Colonic mucosa (tissue), 4 donors: Measurements from ENCODE around the gene TBC1D32. TPM values are rescaled to one million over a fixed set of nuclear protein-coding genes. Genes with fewer than 3 reads are reported as not detected.
"Not testable (repeated sequence)": the region's sequence is repeated elsewhere in the genome, so short reads cannot be mapped to it uniquely, and the experiment has no call there.

Experiments used
- DNase-seq: peaks from one replicate; pipeline ENCODE4 v3.0.0-alpha.2; 2020
- H3K27ac ChIP-seq: fragments of 200-600 bp; one replicate; pipeline ENCODE4 v1.8.0; 2021
- H3K27me3 ChIP-seq: fragments of 200-600 bp; one replicate; pipeline ENCODE4 v1.8.0; 2021
- H3K36me3 ChIP-seq: fragments of 200-600 bp; one replicate; pipeline ENCODE4 v1.8.0; 2021
- H3K4me1 ChIP-seq: fragments of 200-600 bp; one replicate; pipeline ENCODE4 v1.8.0; 2021; ENCODE audit warnings: mild to moderate bottlenecking
- H3K4me3 ChIP-seq: fragments of 200-600 bp; one replicate; pipeline ENCODE4 v1.8.0; 2021
- H3K9ac ChIP-seq, 2 donors: one replicate each; pipeline ENCODE4 v1.7.0; 2013; ENCODE audit warnings: control low read depth in 2 of 2, low read depth in 2 of 2, low read length in 2 of 2
- H3K9me3 ChIP-seq: fragments of 200-600 bp; one replicate; pipeline ENCODE4 v1.8.0; 2021
- intact Hi-C: fragments of 100-400 bp; cut with DNase I; formaldehyde crosslinking; loops from one replicate; pipeline ENCODE4 v1.14.1; 2022
- total RNA-seq, 2 donors: library from RNA; stranded (reverse); fragmentation: NEBNext Ultra II Directional in 1 of 2; extraction: Animal tissue kit (Norgen Biotek cat#: 25700) in 1 of 2; gene quantifications; one replicate each; pipeline ENCODE4 v1.2.1, GENCODE V29; 2021
- TF ChIP-seq, protein P1 (sequence below): fragments of 200-600 bp; IDR thresholded peaks from one replicate; pipeline ENCODE4 v1.8.0; 2022; ENCODE audit warnings: antibody characterized with exemption, mild to moderate bottlenecking
- donor health status: healthy.
- donor health status: DM: no; HTN: no; CAD: no.
- donor health status: DM: no; HTN: no; CAD: no.

The TBC1D32 gene
- total RNA-seq, 2 donors from 2014 or later: 6.0 to 8.3 TPM

GRCh38 chr6:121067381-121067780 is 266.9 kb downstream of the TBC1D32 start:
- intact Hi-C loops: no loop called here
- Histone ChIP-seq H3K27ac (no peak overlapping the region), H3K27me3 (no peaks in the 10 kb centered on the region), H3K4me3 (no peak overlapping the region), H3K9ac (no peak overlapping the region), H3K4me1 (no peaks in the 10 kb centered on the region), H3K9me3 (no peaks in the 10 kb centered on the region), H3K36me3 (no peaks in the 10 kb centered on the region)
- TF ChIP-seq, protein P1, sequence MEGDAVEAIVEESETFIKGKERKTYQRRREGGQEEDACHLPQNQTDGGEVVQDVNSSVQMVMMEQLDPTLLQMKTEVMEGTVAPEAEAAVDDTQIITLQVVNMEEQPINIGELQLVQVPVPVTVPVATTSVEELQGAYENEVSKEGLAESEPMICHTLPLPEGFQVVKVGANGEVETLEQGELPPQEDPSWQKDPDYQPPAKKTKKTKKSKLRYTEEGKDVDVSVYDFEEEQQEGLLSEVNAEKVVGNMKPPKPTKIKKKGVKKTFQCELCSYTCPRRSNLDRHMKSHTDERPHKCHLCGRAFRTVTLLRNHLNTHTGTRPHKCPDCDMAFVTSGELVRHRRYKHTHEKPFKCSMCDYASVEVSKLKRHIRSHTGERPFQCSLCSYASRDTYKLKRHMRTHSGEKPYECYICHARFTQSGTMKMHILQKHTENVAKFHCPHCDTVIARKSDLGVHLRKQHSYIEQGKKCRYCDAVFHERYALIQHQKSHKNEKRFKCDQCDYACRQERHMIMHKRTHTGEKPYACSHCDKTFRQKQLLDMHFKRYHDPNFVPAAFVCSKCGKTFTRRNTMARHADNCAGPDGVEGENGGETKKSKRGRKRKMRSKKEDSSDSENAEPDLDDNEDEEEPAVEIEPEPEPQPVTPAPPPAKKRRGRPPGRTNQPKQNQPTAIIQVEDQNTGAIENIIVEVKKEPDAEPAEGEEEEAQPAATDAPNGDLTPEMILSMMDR: no peak
- no peak for DNase-seq

DNA sequence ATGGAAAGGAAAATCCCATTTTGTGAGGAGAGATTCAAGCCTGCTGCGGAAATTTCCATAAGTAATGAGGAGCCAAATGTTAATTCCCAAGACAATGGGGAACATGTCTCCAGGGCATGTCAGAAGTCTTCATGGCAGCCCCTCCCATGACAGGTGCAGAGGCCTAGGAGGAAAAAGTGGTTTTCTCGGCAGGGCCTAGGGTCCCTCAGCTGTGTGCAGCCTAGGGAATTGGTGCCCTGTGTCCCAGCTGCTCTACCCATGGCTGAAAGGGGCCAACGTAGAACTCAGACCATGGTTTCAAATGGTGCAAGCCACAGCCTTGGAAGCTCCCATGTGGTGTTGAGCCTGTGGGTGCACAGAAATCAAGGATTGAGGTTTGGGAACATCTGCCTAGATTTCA is 269.9 kb downstream of the TBC1D32 start:
- DNase-seq: no peak
- TF ChIP-seq, protein P1: no peak
- no peaks in the 10 kb centered on the region for H3K9me3 ChIP-seq
- no peak overlapping the region for H3K27ac ChIP-seq
- no peak overlapping the region for H3K4me3 ChIP-seq
- no peaks in the 10 kb centered on the region for H3K4me1 ChIP-seq
- no peaks in the 10 kb centered on the region for H3K27me3 ChIP-seq
- H3K9ac ChIP-seq: no peak overlapping the region
- intact Hi-C loops: no loop called here
- no peaks in the 10 kb centered on the region for H3K36me3 ChIP-seq

DNA sequence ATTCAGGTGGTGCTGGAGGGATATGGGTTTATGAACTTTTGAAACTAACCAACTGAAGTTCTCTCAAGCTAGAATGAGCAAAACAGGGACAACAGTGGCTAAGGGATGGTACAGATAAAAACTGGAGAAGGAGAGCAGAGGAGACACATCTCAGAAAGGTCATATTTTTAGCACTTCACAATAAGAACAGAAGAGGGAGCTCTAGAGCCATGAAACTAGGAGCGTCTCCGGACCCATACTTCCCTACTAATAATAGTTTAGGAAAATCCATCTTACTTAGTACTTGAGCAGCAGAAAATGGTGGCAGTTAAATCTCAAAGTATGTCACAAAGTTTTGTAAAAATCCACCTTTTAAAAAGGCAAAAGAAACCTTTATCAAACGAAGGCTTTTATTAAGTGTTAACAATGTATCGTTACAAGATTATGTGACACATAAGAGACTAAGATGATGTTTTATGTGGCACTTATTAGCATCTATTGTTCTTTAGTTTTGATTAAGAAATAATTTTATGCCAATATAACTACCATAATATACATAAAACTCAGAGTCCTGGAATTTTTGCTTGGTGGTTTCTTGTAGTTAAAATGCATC is 278.6 kb downstream of the TBC1D32 start:
- intact Hi-C loops: loop anchor here (2.0 to 10.0 kb wide), 3 partner anchors 169 to 347 kb away; no protein-coding TSS in a partner anchor
- no peak overlapping the region for H3K4me3 ChIP-seq
- no peak overlapping the region for H3K27ac ChIP-seq
- no peak overlapping the region for H3K9ac ChIP-seq
- no peaks in the 10 kb centered on the region for H3K27me3 ChIP-seq
- TF ChIP-seq, protein P1: peak; percentile 53
- no peaks in the 10 kb centered on the region for H3K4me1 ChIP-seq
- no peaks in the 10 kb centered on the region for H3K9me3 ChIP-seq
- no peaks in the 10 kb centered on the region for H3K36me3 ChIP-seq
- no peak for DNase-seq

- H3K27ac ChIP-seq, H3K4me1 ChIP-seq, H3K27me3 ChIP-seq, H3K36me3 ChIP-seq, DNase-seq, H3K9me3 ChIP-seq, H3K9ac ChIP-seq, H3K4me3 ChIP-seq, intact Hi-C loops: not testable (repeated sequence)
Observed at GRCh38 chr6:121048593-121048992, 285.7 kb downstream of the TBC1D32 start.

- intact Hi-C loops, DNase-seq, H3K36me3 ChIP-seq, H3K27me3 ChIP-seq, H3K9ac ChIP-seq, H3K4me1 ChIP-seq, H3K4me3 ChIP-seq, H3K9me3 ChIP-seq, H3K27ac ChIP-seq: not testable (repeated sequence)
Observed at GRCh38 chr6:121044905-121045304, 289.4 kb downstream of the TBC1D32 start.

- intact Hi-C loops, H3K9ac ChIP-seq, DNase-seq, H3K4me3 ChIP-seq, H3K27me3 ChIP-seq, H3K9me3 ChIP-seq, H3K36me3 ChIP-seq, H3K4me1 ChIP-seq: not testable (repeated sequence)
- peak overlapping the region; percentile 64 for H3K27ac ChIP-seq
Observed at GRCh38 chr6:121043706-121044105, 290.6 kb downstream of the TBC1D32 start.

GRCh38 chr6:121043211-121043610 is 291.1 kb downstream of the TBC1D32 start:
- H3K9ac ChIP-seq, H3K9me3 ChIP-seq, H3K4me1 ChIP-seq, H3K27me3 ChIP-seq, intact Hi-C loops, H3K36me3 ChIP-seq, H3K4me3 ChIP-seq: not testable (repeated sequence)
- peak overlapping the region; percentile 64 for H3K27ac ChIP-seq
- peak; percentile 25 for DNase-seq
